OCI-LY7 (cell line): ENCODE data around the gene ADAM23.

Experiments used
- EZH2phosphoT487 ChIP-seq: fragments of 200-600 bp; sonication (generic); IDR thresholded peaks from 2 replicates; pipeline ENCODE4 v1.6.1; 2018; ENCODE audit warnings: low read depth, borderline replicate concordance, mild to moderate bottlenecking, mixed run types, antibody characterized with exemption, low read length, moderate library complexity, mixed read lengths
- TF ChIP-seq, protein P1 (sequence below): fragments of 200-600 bp; sonication (generic); conservative IDR thresholded peaks from 2 replicates; pipeline ENCODE4 v1.5.1; 2014; ENCODE audit warnings: mild to moderate bottlenecking, antibody characterized with exemption, low read length, moderate library complexity, mixed read lengths

DNA sequence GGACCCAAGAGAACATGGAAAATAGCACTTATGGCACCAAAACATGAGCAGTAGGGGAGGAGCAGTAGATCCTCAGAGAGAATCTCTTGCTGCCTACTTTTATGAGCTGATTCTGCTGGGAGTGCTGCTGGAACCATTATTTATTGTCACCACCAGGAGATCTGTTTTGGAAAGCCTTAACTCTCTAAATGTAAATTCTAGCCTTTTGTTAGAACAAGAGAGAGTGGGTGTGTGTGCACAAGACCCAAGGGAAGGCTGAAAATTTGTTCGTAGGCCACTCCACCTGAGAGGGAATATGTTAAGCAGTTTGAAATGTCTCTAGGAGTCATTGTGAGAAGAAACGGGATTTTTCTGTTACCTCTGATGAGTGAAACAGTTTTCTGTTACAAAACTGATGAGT, 182.8 kb downstream of the ADAM23 start:
- TF ChIP-seq, protein P1, sequence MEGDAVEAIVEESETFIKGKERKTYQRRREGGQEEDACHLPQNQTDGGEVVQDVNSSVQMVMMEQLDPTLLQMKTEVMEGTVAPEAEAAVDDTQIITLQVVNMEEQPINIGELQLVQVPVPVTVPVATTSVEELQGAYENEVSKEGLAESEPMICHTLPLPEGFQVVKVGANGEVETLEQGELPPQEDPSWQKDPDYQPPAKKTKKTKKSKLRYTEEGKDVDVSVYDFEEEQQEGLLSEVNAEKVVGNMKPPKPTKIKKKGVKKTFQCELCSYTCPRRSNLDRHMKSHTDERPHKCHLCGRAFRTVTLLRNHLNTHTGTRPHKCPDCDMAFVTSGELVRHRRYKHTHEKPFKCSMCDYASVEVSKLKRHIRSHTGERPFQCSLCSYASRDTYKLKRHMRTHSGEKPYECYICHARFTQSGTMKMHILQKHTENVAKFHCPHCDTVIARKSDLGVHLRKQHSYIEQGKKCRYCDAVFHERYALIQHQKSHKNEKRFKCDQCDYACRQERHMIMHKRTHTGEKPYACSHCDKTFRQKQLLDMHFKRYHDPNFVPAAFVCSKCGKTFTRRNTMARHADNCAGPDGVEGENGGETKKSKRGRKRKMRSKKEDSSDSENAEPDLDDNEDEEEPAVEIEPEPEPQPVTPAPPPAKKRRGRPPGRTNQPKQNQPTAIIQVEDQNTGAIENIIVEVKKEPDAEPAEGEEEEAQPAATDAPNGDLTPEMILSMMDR, result no peak
- TF ChIP-seq EZH2phosphoT487, result no peak
